KOPT-K1 (cell line): Measurements from ENCODE around the gene POU2F1.

Experiments used
- H3K27ac ChIP-seq: fragments of 200-600 bp; sonication (generic); 2 replicates; pipeline ENCODE4 v1.5.1; 2016; ENCODE audit warnings: antibody characterized with exemption, mild to moderate bottlenecking, low read depth, low read length; ENCODE audit not compliant: poor library complexity, severe bottlenecking
- H3K36me3 ChIP-seq: fragments of 200-600 bp; sonication (generic); 2 replicates; pipeline ENCODE4 v1.5.1; 2017; ENCODE audit warnings: antibody characterized with exemption, mild to moderate bottlenecking, low read length, moderate library complexity; ENCODE audit not compliant: insufficient read depth
- H3K9me3 ChIP-seq: fragments of 200-600 bp; sonication (generic); 2 replicates; pipeline ENCODE4 v1.5.1; 2017; ENCODE audit warnings: antibody characterized with exemption, low read length, mild to moderate bottlenecking; ENCODE audit not compliant: insufficient read depth, poor library complexity, severe bottlenecking

Gene POU2F1

DNA sequence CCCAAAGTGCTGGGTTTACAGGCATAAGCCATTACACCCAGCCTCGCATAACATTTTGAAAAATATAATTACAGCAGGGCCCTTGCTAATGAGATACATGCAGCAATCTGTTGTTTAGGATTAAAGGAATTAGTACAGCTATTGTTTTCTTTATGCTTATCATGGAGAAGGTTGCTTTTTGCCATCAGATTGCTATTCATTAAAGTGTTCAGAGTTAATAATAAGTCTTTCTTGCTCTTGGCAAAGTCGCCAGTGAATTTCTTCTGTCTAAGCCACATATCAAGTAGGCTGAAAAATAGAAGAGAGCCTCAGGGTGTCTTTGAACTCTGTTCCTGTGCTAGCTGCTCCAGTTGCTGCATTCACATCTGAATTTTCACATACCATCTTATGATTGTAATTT lies 144.1 kb downstream of the POU2F1 start:
- Histone ChIP-seq H3K36me3 (no peaks in the 10 kb centered on the region), H3K27ac (no peak overlapping the region), H3K9me3 (no peaks in the 10 kb centered on the region)

GRCh38 chr1:167365360-167365759 lies 144.7 kb downstream of the POU2F1 start:
- Histone ChIP-seq H3K9me3 (no peaks in the 10 kb centered on the region), H3K36me3 (no peaks in the 10 kb centered on the region)

GRCh38 chr1:167367705-167368104 lies 147.0 kb downstream of the POU2F1 start:
- Histone ChIP-seq H3K27ac (no peak overlapping the region), H3K36me3 (peaks cover 5% of the 10 kb centered on the region), H3K9me3 (no peaks in the 10 kb centered on the region)

More at GRCh38 chr1:167365360-167365759, 144.7 kb downstream of the POU2F1 start:
- no peak overlapping the region for H3K27ac ChIP-seq

DNA sequence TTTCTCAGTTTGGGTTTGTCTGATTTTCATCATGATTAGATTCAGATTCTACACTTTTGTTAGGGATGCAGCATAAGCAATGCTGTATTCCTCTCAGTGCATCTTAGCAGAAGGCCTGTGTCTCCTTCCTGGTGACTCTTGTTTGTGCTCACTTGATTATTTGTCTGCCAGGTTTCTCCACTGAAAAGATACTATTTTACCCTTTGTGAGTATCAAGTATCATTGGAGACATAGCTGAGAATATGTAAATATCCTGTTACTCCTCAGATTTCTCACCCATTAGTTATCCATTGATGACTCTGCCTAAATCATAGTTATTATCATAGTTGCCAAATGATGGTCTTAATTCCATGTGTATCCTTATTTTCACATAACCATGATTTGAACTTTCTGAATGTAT lies 148.5 kb downstream of the POU2F1 start:
- Histone ChIP-seq H3K36me3 (peaks cover 5% of the 10 kb centered on the region), H3K27ac (no peak overlapping the region), H3K9me3 (no peaks in the 10 kb centered on the region)

DNA sequence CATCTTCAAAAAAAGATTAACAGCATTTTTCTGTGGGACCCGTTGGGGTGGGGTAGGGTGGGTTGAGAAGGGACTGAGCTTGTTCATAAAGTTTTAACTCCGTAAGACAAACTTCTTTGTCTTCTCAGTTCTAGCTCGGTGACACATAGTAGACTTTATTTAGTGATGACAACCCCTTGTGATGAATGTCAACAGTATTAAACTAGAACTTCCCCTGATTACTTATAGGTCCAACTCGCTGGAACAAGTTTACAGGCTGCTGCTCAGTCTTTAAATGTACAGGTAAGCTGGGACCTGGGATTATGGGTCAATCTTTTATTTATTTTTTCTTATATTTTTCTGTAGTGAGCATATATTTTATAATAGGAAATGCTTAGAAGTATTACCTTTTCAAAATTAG lies 149.2 kb downstream of the POU2F1 start:
- Histone ChIP-seq H3K9me3 (no peaks in the 10 kb centered on the region), H3K36me3 (peaks cover 5% of the 10 kb centered on the region), H3K27ac (no peak overlapping the region)

DNA sequence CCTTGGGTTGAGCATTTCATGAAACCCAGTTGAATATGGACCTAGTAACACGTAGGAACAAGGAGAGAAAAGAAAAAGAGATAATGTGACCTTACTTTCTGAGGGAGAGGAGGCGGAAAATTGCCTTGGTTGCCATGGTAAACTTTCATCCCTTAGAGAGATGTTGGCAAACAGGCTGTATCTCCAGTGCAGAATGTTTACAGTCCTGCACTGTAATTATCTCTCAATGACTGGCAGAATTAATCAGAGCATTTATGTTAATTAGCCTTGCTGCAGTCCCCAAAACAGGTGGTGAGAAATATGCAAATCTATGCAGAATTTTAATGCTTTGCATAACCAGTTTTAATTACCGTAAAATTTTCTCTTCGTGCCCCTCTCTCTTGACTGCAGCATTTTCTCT lies 150.3 kb downstream of the POU2F1 start:
- H3K27ac ChIP-seq: no peak overlapping the region
- peaks cover 5% of the 10 kb centered on the region for H3K36me3 ChIP-seq
- H3K9me3 ChIP-seq: no peaks in the 10 kb centered on the region

- no peak overlapping the region for H3K27ac ChIP-seq
- no peaks in the 10 kb centered on the region for H3K9me3 ChIP-seq
- H3K36me3 ChIP-seq: peaks cover 9% of the 10 kb centered on the region
Observed at GRCh38 chr1:167373398-167373797, 152.7 kb downstream of the POU2F1 start.

- Histone ChIP-seq H3K9me3 (no peaks in the 10 kb centered on the region), H3K36me3 (peaks cover 9% of the 10 kb centered on the region), H3K27ac (no peak overlapping the region)
Observed at GRCh38 chr1:167373986-167374385, 153.3 kb downstream of the POU2F1 start.

DNA sequence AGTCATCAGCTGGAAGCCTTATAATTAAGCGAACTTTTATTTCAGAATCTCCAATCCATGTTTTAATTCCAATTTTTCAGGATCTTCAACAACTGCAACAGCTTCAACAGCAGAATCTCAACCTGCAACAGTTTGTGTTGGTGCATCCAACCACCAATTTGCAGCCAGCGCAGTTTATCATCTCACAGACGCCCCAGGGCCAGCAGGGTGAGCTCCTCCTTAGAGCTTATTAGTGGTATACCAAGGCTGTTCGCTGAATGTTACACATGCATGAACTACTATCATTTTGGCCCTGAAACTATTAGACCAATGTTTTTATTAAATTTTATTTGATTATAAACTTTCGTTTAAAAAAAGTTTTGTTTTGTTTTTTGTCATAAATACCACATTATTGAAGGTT lies 155.3 kb downstream of the POU2F1 start:
- Histone ChIP-seq H3K9me3 (no peaks in the 10 kb centered on the region), H3K36me3 (peaks cover 9% of the 10 kb centered on the region), H3K27ac (no peak overlapping the region)

GRCh38 chr1:167387251-167387910 lies 166.7 kb downstream of the POU2F1 start:
- Histone ChIP-seq H3K27ac (no peak overlapping the region), H3K36me3 (peaks cover 43% of the 10 kb centered on the region), H3K9me3 (no peaks in the 10 kb centered on the region)

GRCh38 chr1:167388976-167389375 lies 168.3 kb downstream of the POU2F1 start:
- peaks cover 43% of the 10 kb centered on the region for H3K36me3 ChIP-seq
- no peaks in the 10 kb centered on the region for H3K9me3 ChIP-seq

DNA sequence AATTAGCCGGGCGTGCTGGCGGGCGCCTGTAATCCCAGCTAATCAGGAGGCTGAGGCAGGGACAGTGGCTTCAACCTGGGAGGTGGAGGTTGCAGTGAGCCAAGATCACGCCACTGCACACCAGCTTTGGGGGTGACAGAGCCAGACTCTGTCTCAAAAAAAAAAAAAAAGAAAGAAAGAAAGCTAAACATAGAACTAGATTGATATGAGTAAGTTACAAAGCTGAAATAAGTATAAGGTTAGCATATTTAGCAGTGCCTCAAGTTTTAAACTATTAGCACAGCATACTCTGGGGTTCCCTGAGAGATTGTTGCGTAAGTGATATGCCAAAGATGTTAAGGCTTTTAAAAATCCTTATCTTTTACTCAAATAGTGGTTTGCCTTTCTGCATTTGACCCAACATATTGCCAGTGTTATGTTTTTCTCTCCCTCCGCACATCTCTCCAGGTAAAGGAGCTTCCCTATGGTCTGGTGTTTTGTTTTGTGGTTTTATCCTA lies 171.6 kb downstream of the POU2F1 start:
- Histone ChIP-seq H3K9me3 (no peaks in the 10 kb centered on the region), H3K36me3 (peaks cover 29% of the 10 kb centered on the region), H3K27ac (no peak overlapping the region)

More at GRCh38 chr1:167388976-167389375, 168.3 kb downstream of the POU2F1 start:
- H3K27ac ChIP-seq: no peak overlapping the region

- peaks cover 56% of the 10 kb centered on the region for H3K36me3 ChIP-seq
- H3K27ac ChIP-seq: no peak overlapping the region
- no peaks in the 10 kb centered on the region for H3K9me3 ChIP-seq
Observed at GRCh38 chr1:167400359-167400953, 179.8 kb downstream of the POU2F1 start.

- H3K36me3 ChIP-seq: peaks cover 59% of the 10 kb centered on the region
- no peaks in the 10 kb centered on the region for H3K9me3 ChIP-seq
- H3K27ac ChIP-seq: no peak overlapping the region
Observed at GRCh38 chr1:167401260-167401873, 180.7 kb downstream of the POU2F1 start.

GRCh38 chr1:167404161-167404888 lies 183.6 kb downstream of the POU2F1 start:
- Histone ChIP-seq H3K9me3 (no peaks in the 10 kb centered on the region), H3K27ac (no peak overlapping the region), H3K36me3 (peaks cover 35% of the 10 kb centered on the region)
